ENCODE results near the gene TNFRSF13B.
"Not testable (repeated sequence)": the region's sequence is repeated elsewhere in the genome, so short reads cannot be mapped to it uniquely, and the experiment has no call there.

TNFRSF13B gene

GRCh38 chr17:16987066-16987829 lies 15.3 kb upstream of the TNFRSF13B start:
- no peak for DNase-seq (ENCODE audit: low spot score)

- no peak for DNase-seq (ENCODE audit: low spot score)
Measured at GRCh38 chr17:16986391-16986790, 14.5 kb upstream of the TNFRSF13B start.

GRCh38 chr17:16981928-16982327 lies 10.0 kb upstream of the TNFRSF13B start:
- DNase-seq (ENCODE audit: low spot score), result no peak

- DNase-seq (ENCODE audit: low spot score), result no peak
Measured at GRCh38 chr17:16980813-16981731, 9.2 kb upstream of the TNFRSF13B start.

- no peak for DNase-seq (ENCODE audit: low spot score)
Measured at GRCh38 chr17:16980061-16980460, 8.1 kb upstream of the TNFRSF13B start.

GRCh38 chr17:16979237-16979823 lies 7.4 kb upstream of the TNFRSF13B start:
- DNase-seq (ENCODE audit: low spot score), result not testable (repeated sequence)

- DNase-seq (ENCODE audit: low spot score), result no peak
Measured at GRCh38 chr17:16977932-16978331, 6.0 kb upstream of the TNFRSF13B start.

GRCh38 chr17:16976725-16977550 lies 5.0 kb upstream of the TNFRSF13B start:
- no peak for DNase-seq (ENCODE audit: low spot score)

- no peak for DNase-seq (ENCODE audit: low spot score)
Measured at GRCh38 chr17:16975744-16976625, 4.1 kb upstream of the TNFRSF13B start.

- DNase-seq (ENCODE audit: low spot score), result no peak
Measured at GRCh38 chr17:16975277-16975651, 3.3 kb upstream of the TNFRSF13B start.

GRCh38 chr17:16974569-16975276 lies 2.8 kb upstream of the TNFRSF13B start:
- no peak for DNase-seq (ENCODE audit: low spot score)

- no peak for DNase-seq (ENCODE audit: low spot score)
Measured at GRCh38 chr17:16973760-16974540, 2.0 kb upstream of the TNFRSF13B start.

GRCh38 chr17:16973043-16973442 lies 1.1 kb upstream of the TNFRSF13B start:
- not testable (repeated sequence) for DNase-seq (ENCODE audit: low spot score)

GRCh38 chr17:16972346-16972745 lies 428 bp upstream of the TNFRSF13B start:
- no peak for DNase-seq (ENCODE audit: low spot score)

- no peak for DNase-seq (ENCODE audit: low spot score)
Measured at GRCh38 chr17:16969931-16970906, 1.7 kb downstream of the TNFRSF13B start.

GRCh38 chr17:16968786-16969185 lies 3.1 kb downstream of the TNFRSF13B start:
- DNase-seq (ENCODE audit: low spot score), result no peak

- DNase-seq (ENCODE audit: low spot score), result no peak
Measured at GRCh38 chr17:16962804-16963203, 9.1 kb downstream of the TNFRSF13B start.

GRCh38 chr17:16961792-16962191 lies 10.1 kb downstream of the TNFRSF13B start:
- no peak for DNase-seq (ENCODE audit: low spot score)

All from HuH-7.5 (cell line).